Peyer's patch (tissue), 4 donors: ENCODE data around the gene INAFM2.

ENCODE experiments used
- POLR2A ChIP-seq, 2 donors: fragments of 450-650 bp; IDR thresholded peaks; one replicate each; pipeline ENCODE4 v1.5.1; 2017; ENCODE audit warnings: antibody characterized with exemption in 2 of 2, mild to moderate bottlenecking in 2 of 2, moderate library complexity in 2 of 2
- TF ChIP-seq, protein P1 (sequence below), 6 experiments: fragments of 450-650 bp in 4 of 6; fragments of 200-600 bp in 2 of 6; sonication (generic) in 1 of 6; IDR thresholded peaks; one replicate each; pipeline ENCODE4 v1.5.1; 2017 to 2019; ENCODE audit warnings: antibody characterized with exemption in 6 of 6, mild to moderate bottlenecking in 3 of 6, moderate library complexity in 1 of 6

DNA sequence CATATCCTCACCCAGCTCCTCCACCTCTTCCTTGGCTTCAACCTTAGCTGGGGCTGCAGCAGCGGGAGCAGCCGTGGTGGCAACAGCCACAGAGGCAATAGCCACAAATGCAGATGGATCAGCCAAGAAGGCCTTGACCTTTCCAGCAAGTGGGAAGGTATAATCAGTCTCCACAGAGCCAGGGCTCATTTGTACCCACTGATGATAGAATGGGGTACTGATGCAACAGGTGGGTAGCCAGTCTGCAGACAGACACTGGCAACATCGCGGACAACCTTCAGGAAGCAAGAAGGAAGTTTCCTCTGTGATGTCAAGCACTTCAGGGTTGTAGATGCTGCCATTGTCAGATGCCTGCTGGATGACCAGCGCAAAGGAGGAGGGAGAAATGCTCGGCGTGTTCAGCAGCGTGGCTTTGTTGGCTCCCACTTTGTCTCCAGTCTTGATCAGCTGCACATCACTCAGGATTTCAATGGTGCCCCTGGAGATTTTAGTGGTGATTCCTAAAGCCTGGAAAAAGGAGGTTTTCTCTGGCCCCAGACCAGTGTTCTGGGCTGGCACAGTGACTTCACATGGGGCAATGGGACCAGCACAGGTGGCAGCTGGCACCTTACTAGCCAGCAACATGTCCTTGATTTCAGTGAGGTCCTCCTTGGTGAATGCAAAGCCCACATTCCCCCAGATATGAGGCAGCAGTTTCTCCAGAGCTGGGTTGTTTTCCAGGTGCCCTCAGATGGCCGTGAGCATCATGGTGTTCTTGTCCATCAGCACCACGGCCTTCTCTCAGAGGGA is 10.9 kb upstream of the INAFM2 start:
- TF ChIP-seq, protein P1, sequence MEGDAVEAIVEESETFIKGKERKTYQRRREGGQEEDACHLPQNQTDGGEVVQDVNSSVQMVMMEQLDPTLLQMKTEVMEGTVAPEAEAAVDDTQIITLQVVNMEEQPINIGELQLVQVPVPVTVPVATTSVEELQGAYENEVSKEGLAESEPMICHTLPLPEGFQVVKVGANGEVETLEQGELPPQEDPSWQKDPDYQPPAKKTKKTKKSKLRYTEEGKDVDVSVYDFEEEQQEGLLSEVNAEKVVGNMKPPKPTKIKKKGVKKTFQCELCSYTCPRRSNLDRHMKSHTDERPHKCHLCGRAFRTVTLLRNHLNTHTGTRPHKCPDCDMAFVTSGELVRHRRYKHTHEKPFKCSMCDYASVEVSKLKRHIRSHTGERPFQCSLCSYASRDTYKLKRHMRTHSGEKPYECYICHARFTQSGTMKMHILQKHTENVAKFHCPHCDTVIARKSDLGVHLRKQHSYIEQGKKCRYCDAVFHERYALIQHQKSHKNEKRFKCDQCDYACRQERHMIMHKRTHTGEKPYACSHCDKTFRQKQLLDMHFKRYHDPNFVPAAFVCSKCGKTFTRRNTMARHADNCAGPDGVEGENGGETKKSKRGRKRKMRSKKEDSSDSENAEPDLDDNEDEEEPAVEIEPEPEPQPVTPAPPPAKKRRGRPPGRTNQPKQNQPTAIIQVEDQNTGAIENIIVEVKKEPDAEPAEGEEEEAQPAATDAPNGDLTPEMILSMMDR (IDR thresholded peaks at IDR 0.05) = no peak
- no peak for TF ChIP-seq POLR2A (IDR thresholded peaks at IDR 0.05)
